Activated CD4-positive, alpha-beta memory T cell treated with anti-CD3 and anti-CD28 coated beads, Interleukin-2, amount 10 ng/mL, durations not matched to agents 7 days and 5 days (primary cell): ENCODE results near the gene SIAH2. TPM values are rescaled to one million over a fixed set of nuclear protein-coding genes. Genes with fewer than 3 reads are reported as not detected.
"Not testable (repeated sequence)": the region's sequence is repeated elsewhere in the genome, so short reads cannot be mapped to it uniquely, and the experiment has no call there.

ENCODE experiments used
- CTCF ChIA-PET: fragments of 350-600 bp; sonication (Branson Sonifier 250); formaldehyde crosslinking; loops from one replicate; lab custom pipeline; 2021; ENCODE audit warnings: antibody characterized with exemption, inconsistent platforms; lab: Charles Lee
- POLR2A ChIA-PET: fragments of 350-600 bp; sonication (Branson Sonifier 250); formaldehyde crosslinking; loops from one replicate; lab custom pipeline; 2021; ENCODE audit warnings: antibody characterized with exemption; lab: Charles Lee
- DNase-seq: peaks from one replicate; pipeline ENCODE4 v3.0.0-alpha.2; 2020
- H3K27ac Mint-ChIP-seq: one replicate; pipeline ENCODE4 v1.8.0; 2021; ENCODE audit warnings: mild to moderate bottlenecking, mixed read lengths
- H3K27me3 Mint-ChIP-seq: one replicate; pipeline ENCODE4 v1.8.0; 2021; ENCODE audit warnings: mixed read lengths
- H3K36me3 Mint-ChIP-seq: one replicate; pipeline ENCODE4 v1.8.0; 2021; ENCODE audit warnings: low read depth, mixed read lengths
- H3K4me1 Mint-ChIP-seq: one replicate; pipeline ENCODE4 v1.8.0; 2021; ENCODE audit warnings: mixed read lengths
- H3K4me3 Mint-ChIP-seq: one replicate; pipeline ENCODE4 v1.8.0; 2021; ENCODE audit warnings: mild to moderate bottlenecking, mixed read lengths
- H3K9me3 Mint-ChIP-seq: one replicate; pipeline ENCODE4 v1.8.0; 2021; ENCODE audit warnings: mixed read lengths
- total RNA-seq, 2 experiments: library from RNA; stranded (reverse); gene quantifications; one replicate each; pipeline ENCODE4 v1.2.3, GENCODE V29; 2021

SIAH2 gene, protein sequence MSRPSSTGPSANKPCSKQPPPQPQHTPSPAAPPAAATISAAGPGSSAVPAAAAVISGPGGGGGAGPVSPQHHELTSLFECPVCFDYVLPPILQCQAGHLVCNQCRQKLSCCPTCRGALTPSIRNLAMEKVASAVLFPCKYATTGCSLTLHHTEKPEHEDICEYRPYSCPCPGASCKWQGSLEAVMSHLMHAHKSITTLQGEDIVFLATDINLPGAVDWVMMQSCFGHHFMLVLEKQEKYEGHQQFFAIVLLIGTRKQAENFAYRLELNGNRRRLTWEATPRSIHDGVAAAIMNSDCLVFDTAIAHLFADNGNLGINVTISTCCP
- total RNA-seq: 10 to 100 TPM; 42.5 to 44.9 TPM

DNA sequence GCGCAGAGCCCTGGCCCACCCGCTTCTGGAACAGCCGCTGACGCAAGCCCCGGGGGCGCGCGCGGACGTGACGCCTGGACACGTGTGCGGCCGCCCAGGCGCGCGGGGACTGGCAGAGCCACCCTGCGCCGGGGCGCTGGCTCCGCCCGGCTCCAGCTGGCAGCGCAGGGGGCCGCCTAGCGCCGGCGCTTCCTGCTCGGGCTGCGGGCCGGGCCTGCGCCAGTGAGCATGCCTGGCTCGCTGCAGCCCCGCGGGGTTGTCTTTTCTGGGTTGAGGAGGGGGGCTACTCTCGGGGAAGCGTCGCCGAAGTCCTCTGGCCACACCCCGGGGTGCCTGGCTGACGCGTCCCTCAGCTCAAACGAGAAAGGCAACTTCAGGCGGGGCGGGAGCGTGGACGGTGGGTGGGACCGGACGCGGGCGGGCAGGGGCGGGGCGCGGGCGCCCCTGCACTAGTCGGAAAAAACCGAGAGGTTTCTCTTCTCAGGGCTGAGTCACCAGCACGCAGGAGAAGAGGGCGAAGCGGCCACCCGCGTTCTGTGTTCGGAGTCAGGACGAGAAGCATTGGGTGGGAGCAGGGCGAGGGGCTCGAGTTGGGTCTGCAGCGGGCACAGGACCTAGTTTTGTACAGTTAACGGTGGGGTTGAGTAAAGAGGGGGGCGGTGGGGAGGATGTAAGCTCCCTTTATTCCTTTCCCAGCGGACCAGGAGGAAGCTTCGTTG lies at the start of gene SIAH2:
TSS of gene SIAH2 (minus strand) at position 48 of the 719 bp plus-strand sequence. CDS start 320 bp downstream, outside the sequence.
- Mint-ChIP-seq H3K9me3 (no peaks in the 10 kb centered on the region), H3K36me3 (peaks cover 29% of the 10 kb centered on the region), H3K4me3 (peak within 1 kb of the TSS; percentile 97), H3K27ac (peak within 1 kb of the TSS; percentile 100), H3K27me3 (no peaks in the 10 kb centered on the region), H3K4me1 (peaks cover 45% of the 10 kb centered on the region)
- ChIA-PET POLR2A (interaction anchor here (0.6 to 8.3 kb wide), 54 partner anchors 8 to 1505 kb away, joined by 3 to 156 read pairs (median 7); partner anchors contain the start of genes EIF2A, ERICH6, GPR171 and MBNL1), CTCF (interaction anchor here (0.6 to 5.1 kb wide), 18 partner anchors 9 to 388 kb away, joined by 3 to 29 read pairs (median 4); partner anchors contain the start of genes ERICH6 and SELENOT)
- DNase-seq: peak; percentile 93

DNA sequence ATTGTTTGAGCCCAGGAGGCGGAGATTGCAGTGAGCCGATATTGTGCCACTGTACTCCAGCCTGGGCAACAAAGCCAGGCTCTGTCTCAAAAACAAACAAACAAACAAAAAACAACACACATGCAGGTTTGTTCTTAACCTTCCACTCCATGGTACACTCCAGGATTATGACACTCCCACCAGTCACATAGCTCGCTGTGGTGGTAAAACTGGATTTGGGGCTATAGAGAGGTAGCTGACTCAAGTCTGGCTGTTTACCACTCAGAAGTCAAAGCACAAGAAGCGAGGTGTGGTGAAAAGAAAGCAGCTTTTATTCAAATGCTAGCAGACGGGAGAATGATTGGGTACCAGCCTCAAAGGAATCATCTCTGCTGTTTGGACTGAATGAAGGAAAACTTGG lies 49.0 kb upstream of the SIAH2 start:
- Mint-ChIP-seq H3K9me3 (no peaks in the 10 kb centered on the region), H3K27ac (no peak overlapping the region), H3K4me3 (no peak overlapping the region), H3K36me3 (no peaks in the 10 kb centered on the region), H3K27me3 (peaks cover 23% of the 10 kb centered on the region), H3K4me1 (no peaks in the 10 kb centered on the region)
- no peak for DNase-seq
- ChIA-PET POLR2A (interaction anchor here (0.7 kb wide), 1 partner anchor 15 kb away, joined by 3 read pairs; no protein-coding TSS in a partner anchor), CTCF (interaction anchor here (1.6 kb wide), 1 partner anchor 24 kb away, joined by 3 read pairs; no protein-coding TSS in a partner anchor)

DNA sequence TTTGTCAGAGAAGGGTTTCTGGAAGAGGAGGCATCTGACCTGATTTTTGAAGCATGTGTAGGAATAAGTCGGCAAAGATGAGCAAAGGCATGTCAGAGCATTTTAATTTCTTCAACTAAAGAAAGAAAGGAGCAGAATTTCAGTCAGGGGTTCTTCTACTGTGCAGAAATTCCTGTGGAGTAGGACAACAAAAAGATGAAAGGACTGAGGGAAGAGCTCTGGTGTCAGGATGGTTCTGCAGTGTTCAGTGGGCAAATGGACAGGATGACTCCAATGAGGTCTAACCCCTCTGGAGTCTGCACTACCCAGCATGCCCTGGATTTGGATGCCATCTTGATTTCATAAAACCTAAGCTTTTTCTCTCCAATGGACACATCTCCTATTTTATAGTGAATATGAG lies 47.7 kb upstream of the SIAH2 start:
- Mint-ChIP-seq H3K27me3 (peaks cover 23% of the 10 kb centered on the region), H3K4me1 (no peaks in the 10 kb centered on the region), H3K36me3 (no peaks in the 10 kb centered on the region), H3K27ac (no peak overlapping the region), H3K4me3 (no peak overlapping the region), H3K9me3 (no peaks in the 10 kb centered on the region)
- ChIA-PET CTCF (no interaction called here), POLR2A (no interaction called here)
- no peak for DNase-seq

DNA sequence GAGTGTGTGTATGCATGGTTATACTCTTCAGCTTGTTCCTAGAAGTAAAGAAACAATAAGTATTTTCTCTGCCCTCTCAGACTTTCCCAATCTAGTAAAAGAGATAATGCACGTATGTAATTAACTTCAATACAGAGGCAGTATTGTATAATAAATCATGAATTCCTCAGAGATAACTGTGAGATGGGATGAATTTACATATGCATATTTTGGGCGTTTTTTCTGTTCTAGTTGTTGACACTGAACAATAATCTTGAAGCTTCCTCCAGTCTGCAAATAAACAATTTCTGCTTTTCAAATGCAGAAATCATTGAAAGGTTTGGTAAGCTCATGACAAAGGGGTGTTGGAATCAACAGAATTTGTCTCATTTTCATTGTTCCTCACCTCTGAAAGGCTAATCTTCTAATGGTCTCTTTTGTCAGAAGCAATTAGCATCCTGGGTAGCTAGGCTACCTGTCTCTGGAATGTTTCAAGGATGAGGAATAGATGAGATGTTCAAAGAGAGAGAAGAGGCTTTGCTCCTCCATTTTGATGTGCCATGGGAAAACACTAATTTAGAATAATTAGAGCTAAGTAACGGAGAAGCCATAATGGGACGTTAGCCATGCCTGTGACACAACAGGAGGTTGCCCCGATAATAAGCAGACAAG lies 43.3 kb upstream of the SIAH2 start:
- no peaks in the 10 kb centered on the region for H3K4me1 Mint-ChIP-seq
- no peaks in the 10 kb centered on the region for H3K36me3 Mint-ChIP-seq
- CTCF ChIA-PET: interaction anchor here (0.6 to 1.2 kb wide), 4 partner anchors 17 to 187 kb away, joined by 3 to 4 read pairs (median 3); no protein-coding TSS in a partner anchor
- peaks cover 19% of the 10 kb centered on the region for H3K27me3 Mint-ChIP-seq
- H3K4me3 Mint-ChIP-seq: no peak overlapping the region
- no peak overlapping the region for H3K27ac Mint-ChIP-seq
- POLR2A ChIA-PET: no interaction called here
- no peak for DNase-seq
- H3K9me3 Mint-ChIP-seq: no peaks in the 10 kb centered on the region

DNA sequence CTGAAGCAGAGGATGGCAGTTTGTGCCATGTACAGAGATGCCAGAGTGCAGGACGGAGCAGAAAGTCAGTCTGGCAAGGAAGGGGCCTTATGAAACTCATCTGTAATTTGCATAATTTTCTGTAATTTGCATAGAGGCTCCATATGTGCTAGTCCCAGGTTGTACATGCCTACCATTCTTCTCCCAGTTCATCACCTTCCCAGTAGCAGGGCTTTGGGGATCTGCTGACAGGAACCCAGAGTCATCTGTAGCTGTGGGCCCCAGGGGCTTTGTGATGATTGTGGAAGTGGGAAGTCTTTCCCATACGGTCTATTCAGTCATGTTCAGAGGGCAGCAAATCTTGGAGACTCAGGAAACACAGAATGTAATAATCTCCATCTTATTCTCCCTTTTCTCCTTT lies 42.4 kb upstream of the SIAH2 start:
- H3K4me1 Mint-ChIP-seq: no peaks in the 10 kb centered on the region
- ChIA-PET POLR2A (no interaction called here), CTCF (interaction anchor here (1.2 kb wide), 1 partner anchor 84 kb away, joined by 3 read pairs; no protein-coding TSS in a partner anchor)

DNA sequence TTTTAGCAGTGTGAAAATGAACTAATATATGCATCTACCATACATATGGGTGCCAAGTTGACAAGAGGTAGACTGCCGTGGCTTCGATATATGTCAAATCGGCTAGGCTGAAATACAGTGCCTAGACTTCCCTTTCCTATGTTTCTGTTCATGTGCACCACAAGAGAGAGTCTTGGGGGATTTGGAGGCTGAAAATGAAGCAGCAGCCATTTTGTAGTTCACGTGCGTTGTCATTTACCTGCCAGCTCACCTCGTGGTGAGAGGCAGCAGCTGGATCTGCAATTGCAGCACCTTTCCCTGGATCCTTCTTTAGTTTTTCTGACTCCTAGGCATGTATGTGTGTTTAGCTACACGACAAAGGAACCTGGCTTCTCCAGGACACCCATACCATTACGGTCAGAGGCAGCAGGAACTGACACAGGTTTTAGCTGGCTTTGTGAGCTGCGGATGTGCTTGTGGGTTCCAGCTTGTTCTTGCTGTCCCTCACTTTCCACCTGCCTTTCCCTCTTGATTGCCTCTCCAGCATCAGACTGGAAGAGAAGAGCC lies 40.5 kb upstream of the SIAH2 start:
- Mint-ChIP-seq H3K9me3 (no peaks in the 10 kb centered on the region), H3K27ac (no peak overlapping the region), H3K4me1 (peaks cover 2% of the 10 kb centered on the region), H3K36me3 (no peaks in the 10 kb centered on the region), H3K27me3 (peaks cover 13% of the 10 kb centered on the region), H3K4me3 (no peak overlapping the region)
- ChIA-PET CTCF (interaction anchor here (1.1 to 1.2 kb wide), 2 partner anchors 11 to 61 kb away, joined by 3 read pairs; no protein-coding TSS in a partner anchor), POLR2A (no interaction called here)
- DNase-seq: no peak

More for the DNA sequence above, 42.4 kb upstream of the SIAH2 start:
- Mint-ChIP-seq H3K36me3 (no peaks in the 10 kb centered on the region), H3K27ac (no peak overlapping the region), H3K9me3 (no peaks in the 10 kb centered on the region), H3K4me3 (no peak overlapping the region), H3K27me3 (peaks cover 14% of the 10 kb centered on the region)
- DNase-seq: no peak

DNA sequence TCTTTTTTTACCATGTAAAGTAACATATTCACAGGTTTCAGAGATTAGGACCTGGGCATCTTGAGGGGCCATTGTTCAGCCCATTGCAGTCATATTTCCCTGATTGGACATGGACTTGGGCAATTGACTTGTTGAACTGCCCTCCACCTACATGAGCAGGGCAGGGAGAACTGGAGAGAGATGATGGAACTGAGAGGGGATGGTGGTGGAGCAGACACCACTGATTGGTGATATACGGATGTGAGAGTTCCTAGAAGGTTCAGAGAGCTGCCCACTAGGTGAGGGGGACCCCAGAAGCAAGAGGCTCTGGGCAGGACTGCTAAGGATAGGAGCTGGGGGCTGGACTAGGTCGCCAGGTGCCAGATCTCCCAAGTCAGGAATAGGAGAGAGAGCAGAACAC lies 37.8 kb upstream of the SIAH2 start:
- DNase-seq: no peak
- CTCF ChIA-PET: interaction anchor here (1.4 to 1.9 kb wide), 2 partner anchors 13 to 79 kb away, joined by 4 to 6 read pairs; no protein-coding TSS in a partner anchor
- H3K27ac Mint-ChIP-seq: no peak overlapping the region
- H3K36me3 Mint-ChIP-seq: no peaks in the 10 kb centered on the region
- H3K9me3 Mint-ChIP-seq: no peaks in the 10 kb centered on the region
- H3K27me3 Mint-ChIP-seq: peaks cover 10% of the 10 kb centered on the region
- peaks cover 10% of the 10 kb centered on the region for H3K4me1 Mint-ChIP-seq
- POLR2A ChIA-PET: interaction anchor here (0.5 kb wide), 1 partner anchor 36 kb away, joined by 3 read pairs; no protein-coding TSS in a partner anchor
- no peak overlapping the region for H3K4me3 Mint-ChIP-seq

DNA sequence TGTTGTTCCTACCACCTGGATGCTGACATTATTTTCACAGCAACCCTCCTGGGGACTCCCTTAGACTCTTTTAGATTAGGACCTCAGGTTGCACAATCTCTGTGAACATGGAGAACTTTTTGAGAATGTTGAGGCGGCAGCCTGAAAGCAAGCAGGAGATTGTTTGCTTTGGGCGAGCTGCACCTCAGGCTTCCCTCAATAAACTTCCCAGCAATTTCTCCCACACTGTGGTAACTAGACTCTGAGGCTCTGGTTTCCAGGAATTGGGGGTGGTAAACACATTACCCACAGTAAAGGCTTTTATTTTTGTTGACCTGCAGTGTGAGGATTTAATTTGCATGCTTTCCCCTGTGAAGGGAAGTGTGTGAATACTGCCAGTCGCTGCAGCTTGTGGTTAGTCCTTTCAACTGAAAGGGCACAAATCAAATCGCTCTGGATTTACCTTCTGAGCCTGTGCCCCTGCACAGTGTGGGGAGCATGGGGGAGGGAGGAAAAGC lies 35.2 kb upstream of the SIAH2 start:
- no peak overlapping the region for H3K27ac Mint-ChIP-seq
- CTCF ChIA-PET: interaction anchor here (1.3 to 2.6 kb wide), 2 partner anchors 11 to 34 kb away, joined by 3 to 10 read pairs; no protein-coding TSS in a partner anchor

DNA sequence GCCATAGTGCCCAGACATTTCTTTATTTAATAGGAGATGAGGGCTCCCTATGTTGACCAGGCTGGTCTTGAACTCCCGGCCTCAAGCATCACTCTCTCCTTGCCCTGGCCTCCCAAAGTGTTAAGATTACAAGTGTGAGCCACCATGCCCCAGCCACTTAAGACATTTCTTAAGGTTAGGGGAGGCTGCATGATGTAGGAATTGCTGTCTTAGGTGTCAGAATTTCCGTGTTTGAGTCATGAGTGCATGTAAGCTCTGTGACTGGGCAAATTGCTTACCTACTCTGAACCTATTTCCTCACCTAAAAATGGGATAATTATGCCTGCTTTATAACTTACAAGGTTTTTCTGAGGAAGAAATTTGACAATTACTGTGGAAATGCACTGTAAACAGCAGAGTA lies 34.2 kb upstream of the SIAH2 start:
- no peaks in the 10 kb centered on the region for H3K36me3 Mint-ChIP-seq
- H3K4me1 Mint-ChIP-seq: peaks cover 10% of the 10 kb centered on the region
- H3K9me3 Mint-ChIP-seq: no peaks in the 10 kb centered on the region
- H3K4me3 Mint-ChIP-seq: no peak overlapping the region
- no peak for DNase-seq
- H3K27me3 Mint-ChIP-seq: peaks cover under 1% of the 10 kb centered on the region
- ChIA-PET POLR2A (no interaction called here), CTCF (interaction anchor here (2.6 kb wide), 1 partner anchor 10 kb away, joined by 10 read pairs; no protein-coding TSS in a partner anchor)
- H3K27ac Mint-ChIP-seq: no peak overlapping the region

More for the DNA sequence above, 35.2 kb upstream of the SIAH2 start:
- DNase-seq: no peak
- H3K27me3 Mint-ChIP-seq: peaks cover 5% of the 10 kb centered on the region
- H3K36me3 Mint-ChIP-seq: no peaks in the 10 kb centered on the region
- POLR2A ChIA-PET: no interaction called here
- no peak overlapping the region for H3K4me3 Mint-ChIP-seq
- peaks cover 10% of the 10 kb centered on the region for H3K4me1 Mint-ChIP-seq
- no peaks in the 10 kb centered on the region for H3K9me3 Mint-ChIP-seq

DNA sequence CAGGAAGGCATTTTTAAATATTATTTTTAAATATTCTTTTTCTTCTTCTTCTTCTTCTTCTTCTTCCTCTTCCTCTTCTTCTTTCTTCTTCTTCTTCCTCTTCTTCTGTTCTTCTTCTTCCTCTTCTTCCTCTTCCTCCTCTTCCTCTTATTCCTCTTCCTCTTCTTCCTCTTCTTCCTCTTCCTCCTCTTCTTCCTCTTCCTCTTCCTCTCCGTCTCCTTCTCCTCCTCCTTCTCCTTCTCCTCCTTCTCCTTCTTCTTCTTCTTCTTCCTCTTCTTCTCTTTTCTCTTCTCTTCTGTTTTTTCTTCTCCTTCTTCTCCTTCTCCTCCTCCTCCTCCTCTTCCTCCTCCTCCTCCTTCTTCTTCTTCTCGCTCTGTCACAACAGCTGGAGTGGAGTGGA lies 33.6 kb upstream of the SIAH2 start:
- H3K27me3 Mint-ChIP-seq, H3K4me3 Mint-ChIP-seq, H3K27ac Mint-ChIP-seq, DNase-seq, H3K9me3 Mint-ChIP-seq, H3K36me3 Mint-ChIP-seq: not testable (repeated sequence)
- H3K4me1 Mint-ChIP-seq: peaks cover 10% of the 10 kb centered on the region
- ChIA-PET POLR2A (interaction anchor here (1.6 kb wide), 1 partner anchor 33 kb away, joined by 3 read pairs; no protein-coding TSS in a partner anchor), CTCF (interaction anchor here (1.4 kb wide), 1 partner anchor 9 kb away, joined by 5 read pairs; no protein-coding TSS in a partner anchor)

DNA sequence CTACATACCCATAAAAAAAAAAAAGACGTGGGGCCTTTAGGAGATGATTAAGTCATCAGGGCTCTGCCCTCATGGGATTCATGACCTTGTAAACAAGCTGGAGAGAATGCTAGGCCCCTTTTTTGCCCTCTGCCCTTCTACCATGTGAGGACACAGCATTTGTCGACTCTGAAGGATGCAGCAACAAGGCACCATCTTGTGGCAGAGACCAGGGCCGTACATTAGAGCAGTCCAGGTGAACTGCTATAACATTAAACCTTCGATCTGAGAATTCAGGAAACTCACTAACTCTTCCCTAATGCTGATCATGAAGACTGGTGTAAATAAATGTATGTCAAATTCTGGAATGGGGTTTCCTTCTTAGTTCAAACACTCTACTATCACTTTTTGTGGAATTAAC lies 30.7 kb upstream of the SIAH2 start:
- Mint-ChIP-seq H3K36me3 (no peaks in the 10 kb centered on the region), H3K9me3 (no peaks in the 10 kb centered on the region)

DNA sequence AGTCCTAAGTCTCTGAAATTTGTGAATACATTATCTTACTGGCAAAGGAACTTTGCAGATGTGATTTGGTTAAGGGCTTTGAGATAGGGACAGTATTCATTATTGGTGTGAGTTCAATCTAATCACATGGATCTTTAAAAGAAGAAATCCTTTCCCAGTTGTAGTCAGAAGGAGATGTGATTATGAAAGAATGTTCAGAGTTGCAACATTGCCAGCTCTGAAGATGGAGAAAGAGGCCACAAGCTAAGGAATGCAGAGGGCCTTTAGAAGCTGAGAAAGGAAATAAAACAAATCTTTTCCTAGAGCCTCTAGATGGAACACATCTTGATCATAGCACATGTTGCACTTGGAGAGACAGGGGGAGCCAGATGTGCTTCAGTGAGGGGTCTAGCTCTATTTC lies 27.7 kb upstream of the SIAH2 start:
- ChIA-PET POLR2A (interaction anchor here (1.7 to 3.0 kb wide), 2 partner anchors 12 to 27 kb away, joined by 3 to 10 read pairs; partner anchors contain the start of gene SIAH2), CTCF (interaction anchor here (1.0 to 1.5 kb wide), 5 partner anchors 12 to 355 kb away, joined by 3 to 6 read pairs (median 4); partner anchors contain the start of gene SIAH2)
- Mint-ChIP-seq H3K9me3 (no peaks in the 10 kb centered on the region), H3K36me3 (no peaks in the 10 kb centered on the region), H3K27ac (no peak overlapping the region), H3K27me3 (peaks cover 2% of the 10 kb centered on the region), H3K4me3 (no peak overlapping the region), H3K4me1 (peaks cover 21% of the 10 kb centered on the region)
- DNase-seq: no peak

More for the DNA sequence above, 30.7 kb upstream of the SIAH2 start:
- H3K4me3 Mint-ChIP-seq: no peak overlapping the region
- no peak for DNase-seq
- no peak overlapping the region for H3K27ac Mint-ChIP-seq
- peaks cover 2% of the 10 kb centered on the region for H3K27me3 Mint-ChIP-seq
- peaks cover 9% of the 10 kb centered on the region for H3K4me1 Mint-ChIP-seq
- ChIA-PET CTCF (interaction anchor here (1.1 kb wide), 1 partner anchor 9 kb away, joined by 3 read pairs; no protein-coding TSS in a partner anchor), POLR2A (no interaction called here)
